ENCODE data around the gene MGAM2. TPM values are rescaled to one million over a fixed set of nuclear protein-coding genes. Genes with fewer than 3 reads are reported as not detected.

MGAM2 gene
- total and polyA plus RNA-seq, 4 donors = 0.09 to 0.59 (median 0.11) TPM

GRCh38 chr7:142175594-142175993 is 64.1 kb downstream of the MGAM2 start (continued):
- no peak for TF ChIP-seq JUND (IDR thresholded peaks at IDR 0.05)
- no peak for TF ChIP-seq FOXA1 (IDR thresholded peaks at IDR 0.05)
- TF ChIP-seq YY1 (IDR thresholded peaks at IDR 0.05) = no peak

GRCh38 chr7:142176901-142177300 is 65.4 kb downstream of the MGAM2 start:
- 73% methylated on average over 1 of the region's 1 CpG for WGBS
- H3K27ac ChIP-seq (ENCODE audit: low read depth in 1 of 2, low read length in 2 of 2) = no peak overlapping the region
- H3K9me3 ChIP-seq (ENCODE audit: control insufficient read depth in 4 of 4, low read length in 3 of 4) = no peaks in the 10 kb centered on the region
- no peaks in the 10 kb centered on the region for H3K4me1 ChIP-seq (ENCODE audit: control insufficient read depth in 4 of 4, insufficient read depth in 4 of 4, low read length in 3 of 4)
- DNase-seq (ENCODE audit: low spot score) = no peak
- no peaks in the 10 kb centered on the region for H3K27me3 ChIP-seq (ENCODE audit: control insufficient read depth in 4 of 4, insufficient read depth in 4 of 4, low read length in 3 of 4)
- H3K9ac ChIP-seq (ENCODE audit: low read depth in 1 of 2, low read length in 2 of 2) = no peak overlapping the region
- peaks cover 0 to 2% (median 0%) of the 10 kb centered on the region in 4 donors for H3K36me3 ChIP-seq (ENCODE audit: control insufficient read depth in 4 of 4, insufficient read depth in 3 of 4, low read depth in 1 of 4, low read length in 3 of 4)
- H3K4me3 ChIP-seq (ENCODE audit: low read depth in 1 of 3, low read length in 3 of 3) = no peak overlapping the region
- TF ChIP-seq EGR1 (IDR thresholded peaks at IDR 0.05; ENCODE audit: low read depth in 2 of 2) = no peak
- TF ChIP-seq HNF4A (conservative IDR thresholded peaks at IDR 0.05) = no peak
- no peak for TF ChIP-seq ATF3 (IDR thresholded peaks at IDR 0.05)
- TF ChIP-seq YY1 (IDR thresholded peaks at IDR 0.05) = no peak
- TF ChIP-seq, protein P1, sequence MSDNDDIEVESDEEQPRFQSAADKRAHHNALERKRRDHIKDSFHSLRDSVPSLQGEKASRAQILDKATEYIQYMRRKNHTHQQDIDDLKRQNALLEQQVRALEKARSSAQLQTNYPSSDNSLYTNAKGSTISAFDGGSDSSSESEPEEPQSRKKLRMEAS (IDR thresholded peaks at IDR 0.05) = no peak
- no peak for TF ChIP-seq GABPA (IDR thresholded peaks at IDR 0.05 in 1 of 2, conservative IDR thresholded peaks at IDR 0.05 in 1 of 2)
- no peak for TF ChIP-seq NR2F2 (IDR thresholded peaks at IDR 0.05)
- TF ChIP-seq FOXA1 (IDR thresholded peaks at IDR 0.05) = no peak
- TF ChIP-seq FOXA2 (IDR thresholded peaks at IDR 0.05) = no peak
- TF ChIP-seq SP1 (IDR thresholded peaks at IDR 0.05) = no peak
- TF ChIP-seq CTCF (IDR thresholded peaks at IDR 0.05; ENCODE audit: low read depth, low read length, missing input control) = no peak
- TF ChIP-seq TAF1 (conservative IDR thresholded peaks at IDR 0.05) = no peak
- no peak for TF ChIP-seq REST (IDR thresholded peaks at IDR 0.05)
- no peak for TF ChIP-seq HNF4G (IDR thresholded peaks at IDR 0.05)
- no peak for TF ChIP-seq RXRA (IDR thresholded peaks at IDR 0.05)
- TF ChIP-seq ZBTB33 (IDR thresholded peaks at IDR 0.05) = no peak

All from liver (tissue), 9 donors.